GM12878 (cell line): ENCODE measurements around the gene EEF1AKMT3. TPM values are rescaled to one million over a fixed set of nuclear protein-coding genes. Genes with fewer than 3 reads are reported as not detected.

Experiments
- ATAC-seq: fragments of 200-7000 bp; cut with Tn5 transposase; 3 replicates; pipeline ENCODE4 v1.9.1; 2020; ENCODE audit warnings: mild to moderate bottlenecking, moderate library complexity
- BruUV-seq: library from RNA; stranded (reverse); fragments of 400-500 nt; replicated peaks from 2 replicates; lab custom pipeline; 2021; lab: Mats Ljungman, UMichigan
- CTCF ChIA-PET: fragments of 300-600 bp; sonication (Branson Sonifier 250); formaldehyde crosslinking; extraction: SDS; loops from one replicate; lab custom pipeline; 2021; ENCODE audit warnings: inconsistent platforms; lab: Yijun Ruan, JAX
- POLR2A ChIA-PET: fragments of 350-600 bp; formaldehyde crosslinking; extraction: SDS; loops from one replicate; lab custom pipeline; 2021; ENCODE audit warnings: inconsistent platforms; lab: Charles Lee
- RAD21 ChIA-PET: fragments of 300-600 bp; sonication (Branson Sonifier 250); formaldehyde crosslinking; loops from one replicate; lab custom pipeline; 2023; ENCODE audit warnings: antibody characterized with exemption; ENCODE audit not compliant: unreplicated experiment; lab: Charles Lee
- SMC1A ChIA-PET: fragments of 300-600 bp; sonication (Branson Sonifier 250); formaldehyde crosslinking; loops from one replicate; lab custom pipeline; 2023; ENCODE audit not compliant: unreplicated experiment, uncharacterized antibody; lab: Charles Lee
- DNase-seq: peaks from one replicate; pipeline ENCODE4 v3.0.0-alpha.2; 2011; ENCODE audit warnings: low read depth, low spot score
- FAIRE-seq: peaks from 3 replicates; lab custom pipeline; 2011; peaks lifted over from hg19 to GRCh38; lab: Jason Lieb, UNC
- H2AFZ ChIP-seq: 2 replicates; pipeline ENCODE4 v1.6.0; 2011; ENCODE audit warnings: low read depth, low read length, control low read depth; ENCODE audit not compliant: control insufficient read depth
- H3K27ac ChIP-seq: 2 replicates; pipeline ENCODE4 v1.5.1; 2011; ENCODE audit warnings: control low read depth; ENCODE audit not compliant: control insufficient read depth, insufficient read depth
- H3K27me3 ChIP-seq, 2 experiments: replicated peaks in 1 of 2; 2 replicates each; pipeline versions ENCODE4 v1.6.0 to v1.6.1; 2011; ENCODE audit warnings: low read length in 1 of 2; ENCODE audit not compliant: control insufficient read depth in 2 of 2, insufficient read depth in 2 of 2
- H3K36me3 ChIP-seq, 2 experiments: 2 replicates each; pipeline ENCODE4 v1.5.1; 2011; ENCODE audit warnings: low read length in 1 of 2; ENCODE audit not compliant: control insufficient read depth in 2 of 2, insufficient read depth in 2 of 2
- H3K4me1 ChIP-seq: 2 replicates; pipeline ENCODE4 v1.6.1; 2011; ENCODE audit warnings: mild to moderate bottlenecking, low read length, moderate library complexity, mixed read lengths; ENCODE audit not compliant: control insufficient read depth, insufficient read depth
- H3K4me2 ChIP-seq: 2 replicates; pipeline ENCODE4 v1.6.0; 2011; ENCODE audit warnings: control low read depth; ENCODE audit not compliant: control insufficient read depth, insufficient read depth
- H3K4me3 ChIP-seq: fragments of 200-600 bp; sonication (generic); 2 replicates; pipeline ENCODE4 v1.5.1; 2016
- H3K79me2 ChIP-seq: 2 replicates; pipeline ENCODE4 v1.6.0; 2011; ENCODE audit warnings: low read length; ENCODE audit not compliant: control insufficient read depth, insufficient read depth
- H3K9ac ChIP-seq: 2 replicates; pipeline ENCODE4 v1.8.0; 2011; ENCODE audit warnings: low read length, control low read depth, mixed read lengths; ENCODE audit not compliant: control insufficient read depth, insufficient read depth
- H3K9me3 ChIP-seq: replicated peaks from 3 replicates; pipeline ENCODE4 v1.5.1; 2011; ENCODE audit warnings: mild to moderate bottlenecking, low read length; ENCODE audit not compliant: control insufficient read depth, insufficient read depth
- H4K20me1 ChIP-seq: 2 replicates; pipeline ENCODE4 v1.6.0; 2011; ENCODE audit not compliant: control insufficient read depth, insufficient read depth
- BHLHE40 ChIP-seq, 2 experiments: fragments of 450-650 bp in 1 of 2; IDR thresholded peaks; 2 replicates each; pipeline ENCODE4 v1.6.1; 2011 to 2017; ENCODE audit warnings: low read depth in 2 of 2, borderline replicate concordance in 1 of 2, improper control_type of control experiment in 1 of 2, low read length in 1 of 2, mild to moderate bottlenecking in 1 of 2
- CBX3 ChIP-seq: fragments of 200-600 bp; sonication (generic); IDR thresholded peaks from 2 replicates; pipeline ENCODE4 v1.6.1; 2016; ENCODE audit warnings: low read depth, borderline replicate concordance
- EED ChIP-seq: sonication (generic); IDR thresholded peaks from 2 replicates; pipeline ENCODE4 v1.6.1; 2016; ENCODE audit warnings: antibody characterized with exemption, low read depth
- HDAC6 ChIP-seq: fragments of 200-600 bp; sonication (generic); IDR thresholded peaks from one replicate; pipeline ENCODE4 v1.8.0; 2017; ENCODE audit warnings: antibody characterized with exemption; ENCODE audit not compliant: unreplicated experiment
- IRF4 ChIP-seq: IDR thresholded peaks from 2 replicates; pipeline ENCODE4 v1.6.1; 2011; ENCODE audit warnings: low read depth, low read length
- JUND ChIP-seq: IDR thresholded peaks from 2 replicates; pipeline ENCODE4 v1.6.1; 2012; ENCODE audit warnings: low read depth, mild to moderate bottlenecking, low read length, improper control_type of control experiment, moderate library complexity
- MTA2 ChIP-seq: fragments of 450-650 bp; IDR thresholded peaks from 2 replicates; pipeline ENCODE4 v1.6.1; 2016; ENCODE audit warnings: low read depth, mild to moderate bottlenecking, moderate library complexity
- NBN ChIP-seq: fragments of 450-650 bp; IDR thresholded peaks from 2 replicates; pipeline ENCODE4 v1.6.1; 2016
- NR2C2 ChIP-seq: IDR thresholded peaks from 2 replicates; pipeline ENCODE4 v1.6.1; 2011; ENCODE audit warnings: borderline replicate concordance, low read depth; ENCODE audit not compliant: control insufficient read depth, insufficient read length
- POLR2A ChIP-seq: IDR thresholded peaks from 2 replicates; pipeline ENCODE4 v1.6.1; 2011; ENCODE audit warnings: low read depth, mild to moderate bottlenecking, low read length
- POLR2AphosphoS2 ChIP-seq: IDR thresholded peaks from 2 replicates; pipeline ENCODE4 v1.6.1; 2011; ENCODE audit warnings: low read depth, mild to moderate bottlenecking, low read length, improper control_type of control experiment, moderate library complexity
- RCOR1 ChIP-seq: conservative IDR thresholded peaks from 2 replicates; pipeline ENCODE4 v1.6.1; 2012; ENCODE audit warnings: low read depth, low read length, improper control_type of control experiment
- SP1 ChIP-seq: IDR thresholded peaks from one replicate; pipeline ENCODE4 v1.6.1; 2011; ENCODE audit warnings: low read depth, low read length
- TARDBP ChIP-seq: IDR thresholded peaks from 2 replicates; pipeline ENCODE4 v1.6.1; 2016; ENCODE audit warnings: borderline replicate concordance
- ZNF24 ChIP-seq: fragments of 450-650 bp; IDR thresholded peaks from 2 replicates; pipeline ENCODE4 v1.6.1; 2017; ENCODE audit warnings: antibody characterized with exemption, mild to moderate bottlenecking
- WGBS: methylation state at CpG from one replicate; pipeline ENCODE4 v1.1.6; 2016; ENCODE audit warnings: low lambda C conversion rate; ENCODE audit not compliant: insufficient replicate concordance, insufficient coverage; ENCODE audit errors: missing lambda C conversion rate; 5-methylcytosine and 5-hydroxymethylcytosine counted together
- in situ Hi-C: fragments of 300-500 bp; cut with MboI; formaldehyde crosslinking; loops from 9 replicates; pipeline ENCODE4 v1.14.3; 2018; ENCODE audit warnings: mixed read lengths
- intact Hi-C: fragments of 100-400 bp; cut with micrococcal nuclease; formaldehyde crosslinking; loops from one replicate; pipeline ENCODE4 v1.14.2; 2022; ENCODE audit not compliant: unreplicated experiment
- polyA plus RNA-seq, 11 experiments: library from polyadenylated mRNA; depleted of rRNA in 4 of 11; unstranded in 6 of 11; stranded (reverse) in 5 of 11; fragments of >200 nt; fragmentation: Nextera tagmentation in 4 of 11; fragmentation: Illumina TruSeq in 1 of 11; extraction: Ambion mirVana in 4 of 11; extraction: Trizol in 1 of 11; gene quantifications; 1 replicate in 1 of 11; 2 replicates in 10 of 11; pipeline versions ENCODE4 v1.2.1 to v1.2.3, GENCODE V29; 2011 to 2016; ENCODE audit warnings: inconsistent platforms in 2 of 11, missing spikeins in 2 of 11, low read depth in 1 of 11
- total RNA-seq, 4 experiments: library from RNA; depleted of rRNA in 3 of 4; stranded (reverse); fragments of >200 nt in 3 of 4; fragmentation: Illumina TruSeq in 1 of 4; extraction: Trizol in 1 of 4; gene quantifications; 2 replicates each; pipeline versions ENCODE4 v1.2.1 to v1.2.3, GENCODE V29; 2013 to 2021
- TF ChIP-seq, protein P1 (sequence below): fragments of 450-650 bp; formaldehyde crosslinking; IDR thresholded peaks from 2 replicates; pipeline ENCODE4 v1.4.0; 2022; ENCODE audit warnings: mild to moderate bottlenecking, moderate library complexity
- TF ChIP-seq, protein P2 (sequence below): fragments of 450-650 bp; formaldehyde crosslinking; IDR thresholded peaks from 2 replicates; pipeline ENCODE4 v1.5.0; 2022; ENCODE audit warnings: mild to moderate bottlenecking, missing genetic modification characterization

Gene EEF1AKMT3
- total and polyA plus RNA-seq, 10 of the 15 experiments (the other 5 are each of a cell fraction or from before 2014, with no cell fraction given) = 1.2 to 8.2 (median 3.5) TPM

GRCh38 chr12:57780284-57780897 lies 8.0 kb downstream of the EEF1AKMT3 start (continued):
- TF ChIP-seq ZNF24 (no peak), JUND (no peak), IRF4 (no peak)
- TF ChIP-seq, all 136 proteins: peak for 0

- H3K9ac ChIP-seq = no peak overlapping the region
- 70% methylated on average over 3 of the region's 3 CpGs for WGBS
- ChIA-PET POLR2A (interaction anchor here (0.6 kb wide), 2 partner anchors 29 to 131 kb away, joined by 3 to 4 read pairs; partner anchors contain the start of gene CDK4), CTCF (interaction anchor here (0.6 to 2.1 kb wide), 12 partner anchors 9 to 189 kb away, joined by 3 to 16 read pairs (median 5); partner anchors contain the start of genes EEF1AKMT3 and METTL1), SMC1A (interaction anchor here (0.8 to 2.3 kb wide), 9 partner anchors 10 to 322 kb away, joined by 3 to 6 read pairs (median 3); partner anchors contain the start of genes GLI1 and TSPAN31), RAD21 (interaction anchor here (0.7 to 1.3 kb wide), 5 partner anchors 9 to 160 kb away, joined by 3 to 5 read pairs (median 4); partner anchors contain the start of genes ATP23, CYP27B1, EEF1AKMT3 and METTL1)
- no peak overlapping the region for H3K4me3 ChIP-seq
- H3K4me2 ChIP-seq = no peak overlapping the region
- H3K79me2 ChIP-seq = peaks cover 15% of the 10 kb centered on the region
- FAIRE-seq = no peak
- intact Hi-C loops (no loop called here), in situ Hi-C loops (no loop called here)
- DNase-seq = no peak
- H3K9me3 ChIP-seq = no peaks in the 10 kb centered on the region
- peaks cover 0 to 7% of the 10 kb centered on the region in 2 experiments; a peak in 1 of 4 replicates for H3K36me3 ChIP-seq
- H4K20me1 ChIP-seq = no peaks in the 10 kb centered on the region
- H3K27me3 ChIP-seq = no peaks in the 10 kb centered on the region
- TF ChIP-seq TARDBP (no peak), NBN (no peak), CBX3 (no peak), POLR2A (no peak), POLR2AphosphoS2 (no peak), HDAC6 (no peak), EED (no peak), RCOR1 (no peak), BHLHE40 (IDR thresholded peaks at IDR 0.05; ENCODE audit: borderline replicate concordance in 1 of 2, low read depth in 2 of 2, low read length in 1 of 2) (no peak), SP1 (no peak), NR2C2 (no peak), MTA2 (no peak)
- TF ChIP-seq, protein P1, sequence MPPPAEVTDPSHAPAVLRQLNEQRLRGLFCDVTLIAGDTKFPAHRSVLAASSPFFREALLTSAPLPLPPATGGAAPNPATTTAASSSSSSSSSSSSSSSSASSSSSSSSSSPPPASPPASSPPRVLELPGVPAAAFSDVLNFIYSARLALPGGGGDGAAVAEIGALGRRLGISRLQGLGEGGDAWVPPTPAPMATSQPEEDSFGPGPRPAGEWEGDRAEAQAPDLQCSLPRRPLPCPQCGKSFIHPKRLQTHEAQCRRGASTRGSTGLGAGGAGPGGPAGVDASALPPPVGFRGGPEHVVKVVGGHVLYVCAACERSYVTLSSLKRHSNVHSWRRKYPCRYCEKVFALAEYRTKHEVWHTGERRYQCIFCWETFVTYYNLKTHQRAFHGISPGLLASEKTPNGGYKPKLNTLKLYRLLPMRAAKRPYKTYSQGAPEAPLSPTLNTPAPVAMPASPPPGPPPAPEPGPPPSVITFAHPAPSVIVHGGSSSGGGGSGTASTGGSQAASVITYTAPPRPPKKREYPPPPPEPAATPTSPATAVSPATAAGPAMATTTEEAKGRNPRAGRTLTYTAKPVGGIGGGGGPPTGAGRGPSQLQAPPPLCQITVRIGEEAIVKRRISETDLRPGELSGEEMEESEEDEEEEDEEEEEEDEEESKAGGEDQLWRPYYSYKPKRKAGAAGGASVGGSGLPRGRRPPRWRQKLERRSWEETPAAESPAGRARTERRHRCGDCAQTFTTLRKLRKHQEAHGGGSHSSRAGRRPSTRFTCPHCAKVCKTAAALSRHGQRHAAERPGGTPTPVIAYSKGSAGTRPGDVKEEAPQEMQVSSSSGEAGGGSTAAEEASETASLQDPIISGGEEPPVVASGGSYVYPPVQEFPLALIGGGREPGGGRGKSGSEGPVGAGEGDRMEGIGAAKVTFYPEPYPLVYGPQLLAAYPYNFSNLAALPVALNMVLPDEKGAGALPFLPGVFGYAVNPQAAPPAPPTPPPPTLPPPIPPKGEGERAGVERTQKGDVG (CRISPR knock-in tag) = no peak
- TF ChIP-seq, protein P2, sequence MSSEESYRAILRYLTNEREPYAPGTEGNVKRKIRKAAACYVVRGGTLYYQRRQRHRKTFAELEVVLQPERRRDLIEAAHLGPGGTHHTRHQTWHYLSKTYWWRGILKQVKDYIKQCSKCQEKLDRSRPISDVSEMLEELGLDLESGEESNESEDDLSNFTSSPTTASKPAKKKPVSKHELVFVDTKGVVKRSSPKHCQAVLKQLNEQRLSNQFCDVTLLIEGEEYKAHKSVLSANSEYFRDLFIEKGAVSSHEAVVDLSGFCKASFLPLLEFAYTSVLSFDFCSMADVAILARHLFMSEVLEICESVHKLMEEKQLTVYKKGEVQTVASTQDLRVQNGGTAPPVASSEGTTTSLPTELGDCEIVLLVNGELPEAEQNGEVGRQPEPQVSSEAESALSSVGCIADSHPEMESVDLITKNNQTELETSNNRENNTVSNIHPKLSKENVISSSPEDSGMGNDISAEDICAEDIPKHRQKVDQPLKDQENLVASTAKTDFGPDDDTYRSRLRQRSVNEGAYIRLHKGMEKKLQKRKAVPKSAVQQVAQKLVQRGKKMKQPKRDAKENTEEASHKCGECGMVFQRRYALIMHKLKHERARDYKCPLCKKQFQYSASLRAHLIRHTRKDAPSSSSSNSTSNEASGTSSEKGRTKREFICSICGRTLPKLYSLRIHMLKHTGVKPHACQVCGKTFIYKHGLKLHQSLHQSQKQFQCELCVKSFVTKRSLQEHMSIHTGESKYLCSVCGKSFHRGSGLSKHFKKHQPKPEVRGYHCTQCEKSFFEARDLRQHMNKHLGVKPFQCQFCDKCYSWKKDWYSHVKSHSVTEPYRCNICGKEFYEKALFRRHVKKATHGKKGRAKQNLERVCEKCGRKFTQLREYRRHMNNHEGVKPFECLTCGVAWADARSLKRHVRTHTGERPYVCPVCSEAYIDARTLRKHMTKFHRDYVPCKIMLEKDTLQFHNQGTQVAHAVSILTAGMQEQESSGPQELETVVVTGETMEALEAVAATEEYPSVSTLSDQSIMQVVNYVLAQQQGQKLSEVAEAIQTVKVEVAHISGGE (CRISPR knock-in tag) = no peak
- peaks cover 8% of the 10 kb centered on the region; the same call in 1 of the 2 replicates for H3K4me1 ChIP-seq
- H2AFZ ChIP-seq = no peak overlapping the region
- BruUV-seq = no TSS peak
- no peak for ATAC-seq
- no peak overlapping the region for H3K27ac ChIP-seq
Measured at GRCh38 chr12:57781244-57781643, 8.8 kb downstream of the EEF1AKMT3 start.
